ENCODE data around the gene GLIS1.

Gene GLIS1

DNA sequence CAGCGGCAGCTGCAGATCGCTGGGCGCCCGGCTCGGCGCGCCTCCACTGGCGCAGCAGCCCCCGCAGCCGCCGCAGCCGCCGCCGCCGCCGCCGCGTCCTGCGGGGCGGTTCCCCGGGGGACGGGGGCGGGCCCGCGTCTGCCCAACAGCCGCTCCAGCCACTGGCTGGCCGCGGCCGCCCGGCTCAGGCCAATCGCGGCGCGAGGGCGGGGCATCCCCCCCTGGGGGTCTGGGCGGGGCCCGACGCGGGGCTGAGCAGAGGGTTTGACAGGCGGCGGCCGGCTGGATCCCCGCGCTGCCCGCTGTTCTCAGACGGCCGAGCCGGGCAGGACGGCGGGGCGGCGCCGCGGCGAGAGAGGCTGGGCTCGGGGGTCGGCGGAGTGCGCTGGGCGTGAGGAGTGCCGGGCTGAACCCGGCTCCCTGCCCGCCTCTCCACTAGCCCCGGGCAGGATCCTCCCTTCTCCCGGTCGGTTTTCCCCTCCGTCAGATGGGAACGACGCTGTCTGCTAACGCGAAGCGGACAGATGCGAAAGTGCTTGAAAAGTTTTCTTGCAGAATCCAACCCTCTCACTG is at the start of gene GLIS1:
GLIS1 (minus strand) TSS at position 56 of the 573 bp plus-strand sequence. CDS start 1,100 bp downstream, outside the sequence.
- peak; percentile 91 for DNase-seq (ENCODE audit: low read depth)
- H3K4me3 ChIP-seq (ENCODE audit: low read depth, low read length) = peak within 1 kb of the TSS; percentile 86
- TF ChIP-seq, protein P1, sequence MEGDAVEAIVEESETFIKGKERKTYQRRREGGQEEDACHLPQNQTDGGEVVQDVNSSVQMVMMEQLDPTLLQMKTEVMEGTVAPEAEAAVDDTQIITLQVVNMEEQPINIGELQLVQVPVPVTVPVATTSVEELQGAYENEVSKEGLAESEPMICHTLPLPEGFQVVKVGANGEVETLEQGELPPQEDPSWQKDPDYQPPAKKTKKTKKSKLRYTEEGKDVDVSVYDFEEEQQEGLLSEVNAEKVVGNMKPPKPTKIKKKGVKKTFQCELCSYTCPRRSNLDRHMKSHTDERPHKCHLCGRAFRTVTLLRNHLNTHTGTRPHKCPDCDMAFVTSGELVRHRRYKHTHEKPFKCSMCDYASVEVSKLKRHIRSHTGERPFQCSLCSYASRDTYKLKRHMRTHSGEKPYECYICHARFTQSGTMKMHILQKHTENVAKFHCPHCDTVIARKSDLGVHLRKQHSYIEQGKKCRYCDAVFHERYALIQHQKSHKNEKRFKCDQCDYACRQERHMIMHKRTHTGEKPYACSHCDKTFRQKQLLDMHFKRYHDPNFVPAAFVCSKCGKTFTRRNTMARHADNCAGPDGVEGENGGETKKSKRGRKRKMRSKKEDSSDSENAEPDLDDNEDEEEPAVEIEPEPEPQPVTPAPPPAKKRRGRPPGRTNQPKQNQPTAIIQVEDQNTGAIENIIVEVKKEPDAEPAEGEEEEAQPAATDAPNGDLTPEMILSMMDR (conservative IDR thresholded peaks at IDR 0.05; ENCODE audit: low read depth, low read length) = no peak

DNA sequence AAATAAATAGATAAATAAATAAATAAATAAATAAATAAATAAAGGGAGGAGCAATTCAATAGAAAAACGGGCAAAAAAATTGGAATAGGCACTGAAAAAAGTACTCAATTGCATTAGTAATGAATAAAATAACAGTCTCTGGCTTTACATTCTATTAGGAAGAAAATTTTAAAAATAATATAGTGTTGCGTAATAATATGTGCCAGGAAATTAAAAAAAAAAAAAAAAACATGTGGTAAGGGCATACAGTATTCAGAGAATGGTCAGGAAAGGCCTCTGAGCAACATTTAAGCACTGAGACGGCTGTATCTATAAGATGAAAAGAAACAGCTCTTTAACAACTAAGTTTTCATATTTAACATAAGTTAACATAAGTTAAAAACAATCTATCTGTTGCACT is 48.7 kb upstream of the GLIS1 start:
- TF ChIP-seq, protein P1 (conservative IDR thresholded peaks at IDR 0.05; ENCODE audit: low read depth, low read length) = no peak
- no peak overlapping the region for H3K4me3 ChIP-seq (ENCODE audit: low read depth, low read length)
- DNase-seq (ENCODE audit: low read depth) = no peak

DNA sequence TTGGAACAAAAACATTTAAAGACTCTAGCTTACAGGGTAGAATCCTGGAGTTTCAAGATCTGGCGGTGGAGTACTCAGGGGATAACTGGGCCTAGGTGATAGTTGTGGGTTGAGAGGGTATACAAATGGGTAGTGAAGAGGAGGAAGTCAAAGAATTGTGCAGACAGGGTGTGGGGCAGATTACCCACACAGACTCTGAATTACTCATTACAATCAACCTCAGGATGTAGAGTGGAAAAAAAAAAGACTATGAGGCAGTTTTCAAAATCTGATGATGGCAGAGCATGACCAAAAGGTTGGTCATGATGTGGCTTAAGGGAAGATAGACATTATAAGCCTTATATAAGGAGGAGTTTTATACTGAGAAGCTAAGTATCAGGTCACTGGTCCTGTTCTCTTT is 44.1 kb upstream of the GLIS1 start:
- no peak for DNase-seq (ENCODE audit: low read depth)
- TF ChIP-seq, protein P1 (conservative IDR thresholded peaks at IDR 0.05; ENCODE audit: low read depth, low read length) = no peak
- no peak overlapping the region for H3K4me3 ChIP-seq (ENCODE audit: low read depth, low read length)

DNA sequence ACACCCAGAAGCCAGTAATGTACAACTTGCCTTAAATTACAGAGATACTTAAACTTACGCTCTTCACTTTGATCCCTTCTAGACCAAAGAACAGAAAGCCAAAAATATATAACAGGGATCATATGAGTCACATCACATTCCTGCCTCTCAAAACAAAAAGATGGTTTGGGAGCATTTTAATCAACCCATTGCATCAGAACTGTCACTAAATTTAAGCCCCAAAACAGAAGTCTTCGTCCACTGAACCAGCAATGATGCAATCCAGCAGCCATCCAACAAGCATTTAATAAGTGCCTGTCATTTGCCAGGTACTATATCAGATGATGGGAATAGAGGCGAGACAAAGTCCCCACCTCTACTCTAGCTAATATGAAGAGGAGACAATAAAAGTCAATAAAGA is 42.7 kb upstream of the GLIS1 start:
- TF ChIP-seq, protein P1 (conservative IDR thresholded peaks at IDR 0.05; ENCODE audit: low read depth, low read length) = no peak
- DNase-seq (ENCODE audit: low read depth) = peak; percentile 31
- H3K4me3 ChIP-seq (ENCODE audit: low read depth, low read length) = no peak overlapping the region

DNA sequence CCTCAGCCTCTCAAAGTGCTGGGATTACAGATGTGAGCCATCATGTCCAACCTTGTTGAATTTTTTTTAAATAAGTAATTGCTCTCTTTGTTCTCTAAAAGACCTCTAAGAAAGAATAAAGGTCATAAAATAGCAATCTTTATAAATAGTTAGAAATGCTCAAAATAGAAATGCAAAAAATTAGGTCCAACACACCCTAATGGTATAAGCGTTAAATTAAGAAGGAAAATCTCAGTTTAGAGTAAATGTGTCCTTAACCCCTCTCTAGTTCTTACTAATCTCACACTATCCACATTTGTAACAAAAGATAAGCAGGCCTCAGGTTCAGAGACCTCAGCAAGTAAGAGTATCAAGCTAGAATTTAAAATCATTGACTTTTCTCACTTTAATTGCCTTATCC is 38.3 kb upstream of the GLIS1 start:
- DNase-seq (ENCODE audit: low read depth) = no peak
- TF ChIP-seq, protein P1 (conservative IDR thresholded peaks at IDR 0.05; ENCODE audit: low read depth, low read length) = no peak
- no peak overlapping the region for H3K4me3 ChIP-seq (ENCODE audit: low read depth, low read length)

DNA sequence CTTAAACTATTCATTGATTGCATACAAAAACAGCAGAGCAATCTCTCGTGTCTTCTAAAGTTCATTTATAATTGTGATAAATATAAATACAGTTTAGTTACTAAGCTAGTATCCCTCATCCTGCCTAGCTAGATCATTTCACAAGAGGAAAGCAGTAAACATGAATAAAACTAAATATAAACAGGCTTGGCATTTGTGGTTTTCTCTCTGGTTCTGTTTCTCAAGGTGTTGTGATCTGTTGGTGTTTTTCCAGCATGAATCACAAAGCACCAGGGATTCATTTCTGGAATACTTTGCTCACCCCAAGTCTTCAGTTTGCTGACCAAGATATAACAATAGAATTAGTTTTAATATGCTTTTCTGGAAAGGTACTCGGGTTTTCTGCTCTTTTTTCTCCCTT is 32.7 kb upstream of the GLIS1 start:
- peak; percentile 84 for DNase-seq (ENCODE audit: low read depth)
- no peak overlapping the region for H3K4me3 ChIP-seq (ENCODE audit: low read depth, low read length)
- TF ChIP-seq, protein P1 (conservative IDR thresholded peaks at IDR 0.05; ENCODE audit: low read depth, low read length) = no peak

DNA sequence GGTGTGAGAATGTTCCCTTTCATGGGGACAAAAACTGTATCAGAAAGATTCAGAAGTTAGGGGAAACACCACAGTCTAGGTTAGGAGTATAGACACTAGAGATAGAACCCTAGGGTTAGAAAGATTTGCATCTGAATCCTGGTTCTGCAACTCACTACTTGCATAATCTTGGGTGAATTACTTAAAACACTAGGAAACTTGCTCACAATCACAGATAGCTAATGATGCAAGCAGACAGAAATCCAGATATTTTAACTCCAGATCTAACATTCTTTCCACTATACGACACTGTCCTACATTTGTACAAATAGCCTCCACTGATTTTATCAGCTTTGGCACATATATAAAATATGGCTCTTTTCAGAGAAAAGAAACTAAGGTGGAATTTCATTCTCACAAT is 30.8 kb upstream of the GLIS1 start:
- TF ChIP-seq, protein P1 (conservative IDR thresholded peaks at IDR 0.05; ENCODE audit: low read depth, low read length) = no peak
- peak; percentile 65 for DNase-seq (ENCODE audit: low read depth)
- no peak overlapping the region for H3K4me3 ChIP-seq (ENCODE audit: low read depth, low read length)
